HG03139 (cell line): Measurements from ENCODE around the gene SUPT3H.
"Not testable (repeated sequence)": the region's sequence is repeated elsewhere in the genome, so short reads cannot be mapped to it uniquely, and the experiment has no call there.

Experiments used
- ATAC-seq: cut with Tn5 transposase; IDR thresholded peaks from one replicate; pipeline ENCODE4 v1.9.1; 2021; ENCODE audit not compliant: unreplicated experiment

The SUPT3H gene

DNA sequence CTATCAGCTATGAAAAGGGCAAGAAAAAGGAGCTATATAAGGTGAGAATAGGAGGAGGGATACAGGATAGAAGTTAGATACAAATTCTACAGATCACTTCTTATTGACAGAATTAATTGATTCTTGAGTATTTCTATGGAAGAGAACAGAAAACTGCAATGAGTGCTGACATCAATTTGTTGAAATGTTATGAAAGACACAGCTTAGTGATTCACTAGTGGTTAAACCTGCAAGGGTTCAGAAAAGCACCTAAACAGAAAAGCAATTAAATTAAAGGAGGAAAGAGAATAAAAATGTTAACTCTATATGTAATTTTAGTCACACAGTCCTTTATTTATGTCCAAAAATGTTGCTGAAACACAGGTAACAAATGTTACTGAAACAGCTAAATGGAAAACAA lies 304.0 kb downstream of the SUPT3H start:
- no peak for ATAC-seq

- no peak for ATAC-seq
These were observed 305.1 kb downstream of the SUPT3H start for GRCh38 chr6:45072673-45073072.

DNA sequence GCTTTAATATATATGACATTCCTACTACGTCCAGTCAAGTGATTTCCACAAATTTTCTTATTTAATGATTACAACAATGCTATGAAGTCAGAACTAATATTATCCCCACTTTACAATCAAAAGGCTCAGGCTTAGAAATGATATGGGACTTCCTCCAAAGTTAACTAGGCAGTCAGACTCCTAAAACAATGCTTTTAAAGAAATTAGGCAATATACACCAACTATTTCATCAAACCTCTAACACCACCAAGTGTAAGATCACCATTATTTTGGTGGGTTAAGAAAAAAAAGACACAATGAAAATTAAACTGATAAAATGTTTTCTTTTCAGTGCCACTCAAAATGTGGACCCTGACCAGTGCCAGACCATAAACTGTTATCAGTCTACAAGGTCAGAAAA lies 305.7 kb downstream of the SUPT3H start:
- no peak for ATAC-seq

DNA sequence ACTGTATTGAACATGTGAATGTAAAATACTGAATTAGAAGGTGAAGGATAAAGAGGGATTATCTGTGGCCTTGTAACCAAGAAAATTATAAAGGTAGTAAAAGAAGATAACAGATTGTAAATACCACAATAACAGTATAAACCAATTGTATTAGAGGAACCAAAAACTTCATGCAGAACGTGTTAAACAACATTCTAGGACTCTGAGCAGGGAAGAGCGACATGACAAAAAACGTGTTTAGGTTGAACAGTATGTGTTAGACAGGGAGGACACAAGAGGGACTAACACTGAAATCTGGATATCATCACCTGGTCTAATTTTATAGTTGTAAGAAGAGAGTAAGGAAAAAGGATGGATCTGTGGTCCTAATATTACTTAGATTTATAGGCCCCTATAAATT lies 308.6 kb downstream of the SUPT3H start:
- no peak for ATAC-seq

DNA sequence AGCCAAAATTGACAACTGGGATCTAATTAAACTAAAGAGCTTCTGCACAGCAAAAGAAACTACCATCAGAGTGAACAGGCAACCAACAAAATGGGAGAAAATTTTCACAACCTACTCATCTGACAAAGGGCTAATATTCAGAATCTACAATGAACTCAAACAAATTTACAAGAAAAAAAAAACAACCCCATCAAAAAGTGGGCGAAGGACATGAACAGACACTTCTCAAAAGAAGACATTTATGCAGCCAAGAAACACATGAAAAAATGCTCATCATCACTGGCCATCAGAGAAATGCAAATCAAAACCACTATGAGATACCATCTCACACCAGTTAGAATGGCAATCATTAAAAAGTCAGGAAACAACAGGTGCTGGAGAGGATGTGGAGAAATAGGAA lies 310.3 kb downstream of the SUPT3H start:
- ATAC-seq, result not testable (repeated sequence)

GRCh38 chr6:45062659-45063058 lies 315.1 kb downstream of the SUPT3H start:
- not testable (repeated sequence) for ATAC-seq

DNA sequence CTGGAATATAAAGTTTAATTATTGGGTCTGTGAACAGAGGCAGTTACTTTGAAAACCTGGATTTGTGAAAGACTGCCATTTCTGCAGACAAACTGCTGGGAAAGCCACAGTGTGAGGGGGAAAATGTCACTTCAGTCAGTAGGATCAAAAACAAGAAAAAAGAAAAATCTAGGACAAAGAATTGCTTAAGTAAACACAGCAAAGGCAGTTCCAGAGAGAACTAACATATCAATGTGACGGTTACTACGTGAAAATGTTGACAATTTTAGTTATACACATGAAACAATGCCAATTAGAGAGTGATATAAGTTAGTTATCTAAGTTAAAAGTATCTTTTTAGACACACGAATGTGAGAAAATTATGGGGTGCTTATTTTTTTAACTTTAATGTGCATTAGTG lies 320.0 kb downstream of the SUPT3H start:
- no peak for ATAC-seq

DNA sequence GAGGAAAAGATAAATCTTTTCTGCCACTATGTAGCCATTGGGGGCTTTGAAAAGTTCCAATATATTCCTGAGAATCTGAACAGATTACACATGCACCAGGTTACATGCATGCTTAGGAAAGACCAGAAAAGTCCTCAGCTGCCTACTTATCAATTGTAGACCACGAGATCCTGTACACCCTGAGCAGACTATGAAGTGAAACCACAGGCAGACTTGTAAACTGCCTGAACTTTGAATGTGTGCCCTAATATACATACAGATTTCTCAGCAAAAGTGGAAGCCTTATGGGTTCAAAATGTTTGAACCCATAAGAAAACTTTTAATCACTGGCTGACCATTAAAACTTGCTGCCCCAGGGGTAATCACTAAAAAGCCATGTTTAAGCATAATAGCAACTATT lies 323.1 kb downstream of the SUPT3H start:
- no peak for ATAC-seq

DNA sequence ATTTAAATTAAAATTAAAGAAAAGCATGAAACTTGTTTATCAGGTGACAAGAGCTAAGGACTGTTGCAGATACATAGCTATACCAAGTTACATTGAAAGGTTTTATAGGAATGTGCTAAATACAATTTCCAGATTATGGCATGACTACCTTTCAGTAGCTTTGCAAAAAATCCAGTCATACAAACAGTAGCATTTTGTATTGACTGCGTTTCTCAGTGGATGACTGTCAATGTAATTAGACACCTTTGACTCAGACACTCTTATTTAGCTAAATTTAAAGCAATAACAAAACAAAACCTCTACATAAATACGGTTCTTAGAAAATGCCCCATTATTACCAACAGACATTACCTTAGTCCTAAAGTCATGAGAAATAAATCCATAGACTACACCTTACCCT lies 325.4 kb downstream of the SUPT3H start:
- no peak for ATAC-seq

- no peak for ATAC-seq
These were observed 328.4 kb downstream of the SUPT3H start for GRCh38 chr6:45049188-45049843.

DNA sequence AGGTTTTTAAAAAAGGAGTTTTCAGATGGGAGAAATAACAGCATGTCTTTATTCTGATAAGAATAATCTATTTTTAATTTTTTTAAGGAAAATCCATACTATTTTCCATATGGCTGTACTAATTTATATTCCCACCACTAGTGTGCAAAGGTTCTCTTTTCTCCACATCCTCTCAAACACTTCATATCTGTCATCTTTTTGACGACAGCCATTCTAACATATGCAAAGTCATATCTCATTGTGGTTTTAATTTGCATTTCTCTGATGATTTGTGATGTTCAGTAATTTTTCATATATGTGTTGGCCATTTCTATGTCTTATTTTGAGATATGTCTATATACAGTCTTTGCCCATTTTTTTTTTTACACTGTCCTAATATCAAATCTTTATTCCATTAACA lies 330.2 kb downstream of the SUPT3H start:
- no peak for ATAC-seq

- ATAC-seq, result no peak
These were observed 332.5 kb downstream of the SUPT3H start for GRCh38 chr6:45045253-45045601.

- ATAC-seq, result no peak
These were observed 333.1 kb downstream of the SUPT3H start for GRCh38 chr6:45044510-45045252.

GRCh38 chr6:45044086-45044485 lies 333.6 kb downstream of the SUPT3H start:
- ATAC-seq, result no peak

DNA sequence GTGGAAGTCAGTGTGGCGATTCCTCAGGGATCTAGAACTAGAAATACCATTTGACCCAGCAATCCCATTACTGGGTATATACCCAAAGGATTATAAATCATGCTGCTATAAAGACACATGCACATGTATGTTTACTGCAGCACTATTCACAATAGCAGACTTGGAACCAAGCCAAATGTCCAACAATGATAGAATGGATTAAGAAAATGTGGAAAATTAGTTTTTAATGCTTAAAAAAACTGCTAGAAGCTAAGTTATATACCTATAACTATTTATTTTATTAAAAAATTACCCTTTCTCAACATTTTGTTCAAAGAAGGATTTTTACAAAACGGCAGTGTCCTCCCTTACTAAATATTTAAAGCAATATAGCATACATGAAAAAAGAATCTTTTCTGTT lies 335.1 kb downstream of the SUPT3H start:
- not testable (repeated sequence) for ATAC-seq

DNA sequence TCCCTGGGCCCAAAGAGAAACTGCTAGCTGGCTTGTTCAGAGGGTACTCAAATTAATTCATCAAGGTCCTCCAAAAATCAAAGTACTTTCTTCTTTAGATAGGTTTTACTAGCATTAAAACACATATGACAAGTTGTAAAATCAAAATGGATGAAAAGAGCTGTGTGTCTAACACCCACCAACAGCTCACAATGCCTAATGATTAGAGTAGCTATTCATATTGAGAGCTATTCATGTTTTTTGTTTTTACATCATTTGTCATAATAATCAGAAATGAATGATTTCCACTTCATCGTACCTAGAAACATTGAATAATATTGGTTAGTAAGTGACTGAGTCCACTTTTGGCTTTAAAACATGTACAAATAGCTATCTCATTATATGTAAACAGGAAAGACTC lies 339.5 kb downstream of the SUPT3H start:
- no peak for ATAC-seq

DNA sequence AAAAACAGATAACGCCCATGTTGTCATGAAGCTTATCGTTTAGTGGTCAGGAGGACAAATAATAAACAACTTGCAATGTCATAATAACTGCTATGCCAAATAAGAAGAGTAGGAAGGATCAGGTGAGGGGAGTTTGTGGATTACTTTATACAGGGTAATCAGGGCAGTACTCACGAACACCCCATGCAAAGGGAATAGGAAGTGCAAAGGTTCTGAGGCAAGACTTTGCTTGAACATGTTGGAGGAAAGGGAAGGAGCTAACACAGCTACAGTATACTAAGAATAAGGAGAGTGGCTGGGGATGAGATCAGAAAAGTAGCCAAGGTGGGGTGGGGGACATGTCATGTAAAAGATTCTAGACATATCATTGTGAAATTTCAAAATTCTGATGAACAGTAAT lies 341.6 kb downstream of the SUPT3H start:
- ATAC-seq, result no peak

DNA sequence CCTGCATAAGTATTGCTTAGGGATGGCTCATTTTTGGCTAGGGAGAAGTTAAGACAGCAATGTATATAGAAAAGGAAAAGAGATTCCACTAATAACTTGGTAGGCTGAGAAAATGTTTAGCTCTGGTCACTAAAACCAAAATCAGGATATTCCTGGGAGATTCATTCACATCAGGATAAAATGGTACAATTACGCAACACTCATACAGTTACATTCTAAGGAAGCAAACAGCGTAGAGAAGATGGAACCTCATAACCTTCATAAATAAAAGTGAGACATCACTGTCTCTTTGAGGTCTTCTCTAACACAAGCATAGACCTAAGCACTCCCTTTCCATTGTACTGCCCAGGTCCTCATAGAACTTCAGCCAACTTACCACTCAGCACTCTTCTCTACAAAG lies 345.3 kb downstream of the SUPT3H start:
- no peak for ATAC-seq

- no peak for ATAC-seq
These were observed 346.1 kb downstream of the SUPT3H start for GRCh38 chr6:45031601-45032000.

- no peak for ATAC-seq
These were observed 350.6 kb downstream of the SUPT3H start for GRCh38 chr6:45027126-45027525.

DNA sequence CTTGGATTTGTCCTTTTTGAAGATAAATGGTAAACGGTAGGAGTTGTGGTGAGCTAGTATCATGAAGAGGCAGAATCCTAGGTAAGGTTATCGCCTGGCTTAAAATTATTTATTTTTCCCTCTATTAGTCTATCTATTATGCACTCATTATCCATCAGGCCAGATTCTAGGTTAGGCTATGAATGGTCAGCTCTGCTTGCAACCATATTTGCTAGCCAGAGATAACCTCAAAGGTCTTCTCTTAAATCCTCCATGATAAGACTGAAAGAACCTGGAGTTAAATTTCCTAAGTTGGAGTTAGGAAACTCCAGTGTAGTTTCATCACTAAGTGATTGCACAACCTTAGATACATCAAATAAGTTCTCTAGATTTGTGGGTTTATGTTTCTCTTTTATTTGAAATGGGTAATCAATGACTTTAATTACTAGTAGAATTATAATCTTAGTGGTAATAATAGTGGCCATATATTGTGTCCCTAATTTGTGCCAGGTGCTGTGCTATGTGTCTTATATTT lies 351.7 kb downstream of the SUPT3H start:
- no peak for ATAC-seq

- no peak for ATAC-seq
These were observed 353.1 kb downstream of the SUPT3H start for GRCh38 chr6:45024610-45025009.

DNA sequence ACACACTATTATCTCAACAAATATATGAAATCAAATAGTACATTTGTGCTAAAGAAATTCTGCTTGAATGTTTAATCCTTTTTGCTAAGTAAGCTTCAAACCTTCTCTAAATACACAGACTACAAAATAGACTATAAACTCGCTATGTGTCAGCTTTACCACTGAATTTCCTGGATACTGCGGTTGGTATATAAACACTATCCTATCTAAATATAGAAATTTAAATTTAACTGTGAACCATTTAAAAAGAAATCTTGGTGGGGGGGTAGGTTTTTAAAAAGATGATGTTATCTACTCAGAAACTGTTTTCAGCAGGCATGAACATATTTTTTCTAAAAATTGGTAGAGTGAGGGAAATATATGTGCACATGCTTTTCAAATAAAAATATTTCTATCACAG lies 356.1 kb downstream of the SUPT3H start:
- ATAC-seq, result no peak
